Activated CD4-positive, alpha-beta T cell treated with anti-CD3 and anti-CD28 coated beads, Interleukin-2, amount 50 U/mL, for 24 hours (primary cell): ENCODE measurements around the gene TBC1D2B.

Source experiments
- DNase-seq, 2 donors: peaks; one replicate each; pipeline ENCODE4 v3.0.0-alpha.2; 2020; ENCODE audit warnings: low read depth in 1 of 2, low spot score in 1 of 2

Gene TBC1D2B

GRCh38 chr15:78055919-78056713, 21.4 kb downstream of the TBC1D2B start:
- DNase-seq = no peak

DNA sequence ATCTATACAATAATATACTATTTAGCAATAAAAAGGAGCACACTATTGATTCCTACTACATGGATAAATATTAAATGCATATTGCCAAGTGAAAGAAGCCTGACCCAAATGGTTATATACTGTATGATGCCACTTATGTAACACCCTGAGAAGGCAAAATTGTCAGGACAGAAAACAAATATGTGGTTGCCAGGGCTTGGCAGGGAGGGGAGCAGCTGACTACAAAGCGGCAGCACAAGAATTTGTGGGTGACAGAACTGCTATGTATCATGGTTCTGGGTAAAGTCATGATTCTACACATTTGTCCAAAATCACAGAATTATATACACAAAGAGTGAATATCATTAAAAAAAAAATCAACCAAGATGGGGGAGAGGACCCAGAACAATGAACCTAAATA, 22.5 kb downstream of the TBC1D2B start:
- no peak for DNase-seq

GRCh38 chr15:78054518-78054917, 23.0 kb downstream of the TBC1D2B start:
- no peak for DNase-seq

GRCh38 chr15:78052545-78052944, 25.0 kb downstream of the TBC1D2B start:
- DNase-seq = no peak

GRCh38 chr15:78052001-78052401, 25.5 kb downstream of the TBC1D2B start:
- DNase-seq = no peak

- DNase-seq = no peak
Measured at GRCh38 chr15:78051596-78051995, 25.9 kb downstream of the TBC1D2B start.

GRCh38 chr15:78050826-78051225, 26.7 kb downstream of the TBC1D2B start:
- no peak for DNase-seq

DNA sequence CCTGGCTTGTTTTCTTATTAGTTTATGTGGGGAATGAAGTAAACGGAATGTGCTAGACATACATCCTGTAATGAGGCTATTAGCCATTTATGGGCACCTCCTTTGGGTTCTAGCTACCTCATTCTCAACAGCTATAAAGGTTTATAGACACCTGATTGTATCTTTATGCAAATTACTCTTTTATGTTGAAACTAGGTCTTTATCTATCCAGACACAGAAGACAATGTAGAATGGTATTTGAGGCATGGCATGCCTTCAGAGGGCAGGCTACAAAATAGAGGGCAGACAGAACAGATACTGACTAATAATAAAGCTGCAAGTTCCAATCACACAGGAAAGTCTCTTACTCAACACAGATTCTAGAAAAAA, 27.1 kb downstream of the TBC1D2B start:
- DNase-seq = no peak

DNA sequence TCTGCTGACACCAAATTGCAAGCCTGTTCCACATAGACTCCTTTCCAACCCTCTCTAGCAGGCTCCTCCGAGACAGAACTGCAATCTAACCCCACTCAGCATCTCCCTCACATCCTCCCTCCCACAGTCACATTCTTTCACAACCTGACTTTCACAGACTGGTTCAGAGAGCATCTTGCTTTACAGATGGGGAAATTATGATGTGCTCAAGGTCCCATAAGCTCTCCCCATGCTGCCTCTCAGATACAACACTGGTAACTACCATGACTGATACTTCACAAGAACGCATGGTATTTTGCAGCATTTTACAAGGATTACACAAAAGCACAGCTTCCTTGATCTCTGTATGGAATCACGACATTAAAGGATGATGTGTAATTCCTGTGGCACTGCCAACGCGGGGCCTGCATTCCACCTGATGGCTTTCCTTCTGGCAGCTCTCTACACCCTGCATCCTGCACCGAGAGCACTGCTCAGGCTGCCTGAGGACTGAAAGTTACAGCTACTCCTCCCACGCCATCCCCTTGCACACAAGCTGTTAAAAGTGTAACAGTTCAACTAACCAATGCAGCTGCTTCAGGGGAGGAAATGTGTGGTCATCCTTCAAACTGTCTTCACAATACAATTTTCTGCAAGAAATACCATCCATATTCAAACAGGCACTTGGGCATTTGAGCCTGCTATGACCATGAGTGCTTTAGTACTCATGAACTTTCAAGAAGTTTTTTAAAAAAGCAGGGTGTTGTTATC, 27.6 kb downstream of the TBC1D2B start:
- peak in 1 of 2 donors; percentile 68 for DNase-seq

DNA sequence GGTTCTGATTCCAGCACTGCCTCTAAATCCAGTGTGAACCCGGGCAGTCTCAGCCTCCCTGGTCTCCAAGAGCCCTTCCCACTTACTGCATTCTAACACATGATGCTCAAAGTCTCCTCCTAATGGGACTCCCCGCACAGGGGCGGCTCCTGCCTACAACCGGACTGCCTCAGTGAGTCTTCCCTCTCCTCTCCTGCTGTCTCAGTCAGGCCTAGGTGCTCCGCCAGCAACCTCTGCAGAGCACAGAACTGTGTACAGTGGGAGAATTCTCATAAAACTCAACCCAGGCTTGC, 28.9 kb downstream of the TBC1D2B start:
- no peak for DNase-seq

DNA sequence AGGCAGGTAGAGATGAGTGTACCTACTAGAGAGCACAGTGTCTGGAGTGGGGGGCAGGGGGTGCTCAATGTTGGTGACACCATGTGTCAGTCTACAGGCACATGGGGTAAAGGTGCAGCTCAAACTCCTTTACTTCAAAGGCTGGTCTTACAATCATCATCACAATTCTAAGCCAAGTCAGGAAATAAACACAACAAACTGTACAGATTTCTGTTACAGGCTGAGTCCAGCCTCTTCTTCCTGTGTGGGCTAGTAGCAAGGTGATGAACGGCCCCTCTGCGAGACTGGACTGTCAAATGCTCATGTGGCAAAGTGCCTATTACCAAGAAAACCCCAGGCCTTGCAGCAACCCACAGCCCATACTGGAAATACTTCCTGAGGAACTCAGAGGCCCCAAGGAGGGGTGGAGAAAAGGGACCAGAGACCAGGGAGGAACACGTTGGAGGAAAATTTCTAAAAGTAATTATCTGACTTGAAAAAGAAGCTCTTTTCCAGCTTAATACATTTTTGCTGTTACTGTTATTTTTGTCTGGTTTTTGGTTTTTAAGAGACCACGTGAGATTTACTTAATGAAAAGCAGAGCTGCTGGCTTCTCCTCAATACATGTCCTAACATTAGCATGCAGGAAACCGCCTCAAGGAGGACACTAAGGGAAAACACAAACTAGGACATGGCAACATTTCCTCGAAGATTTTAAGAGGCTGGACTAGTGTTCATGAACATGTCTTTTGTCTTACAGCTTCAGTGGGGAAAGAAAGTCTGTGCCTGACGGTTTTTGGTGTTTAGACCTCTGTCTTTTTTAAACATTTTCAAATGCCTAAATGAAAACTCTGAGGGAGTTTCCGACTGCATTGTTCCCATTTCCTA, 29.5 kb downstream of the TBC1D2B start:
- DNase-seq = no peak

DNA sequence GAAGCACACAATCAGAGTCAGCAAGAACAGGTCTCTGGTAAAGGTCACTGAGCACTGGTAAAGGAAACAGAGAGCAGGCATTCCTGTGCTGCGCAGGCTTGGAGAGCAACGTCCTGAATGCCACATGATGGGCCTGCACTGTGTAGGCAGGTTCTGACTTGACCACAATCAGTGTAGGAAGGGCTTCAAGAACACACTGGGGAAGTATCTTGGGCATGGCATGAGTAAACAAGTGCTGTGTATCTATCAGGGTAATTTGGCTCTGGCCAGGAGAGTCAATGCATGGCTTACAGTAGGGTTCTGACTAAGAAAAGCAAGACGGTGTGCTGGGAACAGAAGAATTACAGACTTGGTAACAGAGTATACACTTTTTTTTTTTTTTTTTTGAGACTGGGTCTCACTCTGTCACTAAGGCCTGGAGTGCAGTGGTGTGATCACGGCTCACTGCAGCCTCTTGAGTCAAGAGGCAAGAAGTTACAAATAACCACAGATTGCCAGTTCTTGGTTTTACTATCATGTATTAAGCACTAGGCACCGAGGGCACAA, 30.6 kb downstream of the TBC1D2B start:
- DNase-seq = no peak

DNA sequence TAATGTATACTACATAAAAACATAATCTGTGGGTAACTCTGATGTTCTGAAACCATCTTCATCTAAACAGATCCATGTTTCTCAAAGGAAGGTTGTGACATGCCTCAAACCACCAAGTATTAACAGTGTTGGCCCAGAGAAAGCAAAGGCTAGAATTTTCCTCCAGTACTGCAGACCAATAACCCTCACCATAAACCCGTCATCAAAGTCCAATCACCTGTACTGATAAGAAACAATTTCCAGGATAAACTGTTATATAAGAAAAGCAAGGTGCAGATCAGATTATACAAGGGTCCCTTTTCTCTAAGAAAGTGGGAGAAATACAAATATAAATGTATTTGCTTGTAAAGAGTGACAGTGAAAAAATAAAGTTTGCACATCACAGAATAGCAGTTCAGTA, 32.3 kb downstream of the TBC1D2B start:
- DNase-seq = no peak

GRCh38 chr15:78044407-78045155, 32.9 kb downstream of the TBC1D2B start:
- DNase-seq = no peak

- no peak for DNase-seq
Measured at GRCh38 chr15:78041946-78042345, 35.6 kb downstream of the TBC1D2B start.

GRCh38 chr15:78040653-78041244, 36.8 kb downstream of the TBC1D2B start:
- DNase-seq = no peak

DNA sequence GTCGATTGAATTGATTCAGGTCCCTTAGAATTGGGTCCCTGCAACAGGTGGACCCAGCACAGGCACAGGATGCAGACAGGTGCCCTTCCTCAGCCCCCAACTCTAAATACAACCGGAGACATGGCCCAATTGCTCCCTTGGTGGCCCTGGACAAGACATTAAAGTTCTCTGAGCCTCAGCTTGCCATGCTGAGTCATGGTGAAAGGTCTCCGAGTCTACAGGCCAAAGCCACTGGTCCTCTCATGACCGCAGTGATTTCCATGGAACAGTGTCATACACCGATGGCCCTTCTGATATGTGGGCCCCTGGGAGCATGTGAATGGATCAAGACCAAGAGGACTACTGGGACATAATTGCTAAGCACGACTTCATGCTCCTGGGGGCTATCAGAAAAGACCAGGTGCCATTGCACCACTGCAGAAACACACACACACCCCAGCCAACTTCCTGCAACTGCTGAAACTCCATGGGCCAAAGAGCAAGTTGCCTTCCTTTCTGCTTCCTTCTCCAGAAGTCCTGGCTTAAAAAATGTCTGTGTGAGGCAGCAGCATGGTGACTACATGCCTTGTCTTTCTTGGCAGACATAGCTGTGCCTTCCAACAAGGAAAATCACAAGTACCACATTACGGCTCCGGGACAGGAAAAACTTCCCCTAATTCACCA, 38.8 kb downstream of the TBC1D2B start:
- no peak for DNase-seq

DNA sequence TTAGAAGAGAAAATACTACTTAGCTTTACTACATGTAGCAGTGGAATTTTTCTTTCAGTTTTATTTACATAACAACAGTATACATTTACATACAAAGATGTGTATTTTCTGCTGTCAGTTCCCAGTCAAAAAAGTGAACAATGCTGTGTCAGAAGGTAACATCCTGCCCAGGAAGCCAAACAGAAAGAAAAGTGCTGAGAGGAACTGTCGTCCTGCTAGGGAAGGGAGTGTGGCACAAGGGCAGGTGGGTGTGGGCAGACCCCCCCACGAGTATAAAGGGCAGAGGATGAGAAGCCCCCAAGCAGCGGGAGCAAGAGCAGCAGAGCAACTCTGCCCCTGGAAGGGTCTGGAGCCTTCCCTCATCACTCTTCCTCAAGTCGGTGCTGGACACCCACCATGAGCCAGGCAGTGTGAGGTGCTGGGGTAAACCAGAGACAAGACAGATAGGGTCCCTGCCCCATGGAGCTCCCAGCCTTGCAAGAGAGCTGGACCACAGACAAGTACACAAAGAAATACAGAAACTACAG, 39.7 kb downstream of the TBC1D2B start:
- DNase-seq = no peak

DNA sequence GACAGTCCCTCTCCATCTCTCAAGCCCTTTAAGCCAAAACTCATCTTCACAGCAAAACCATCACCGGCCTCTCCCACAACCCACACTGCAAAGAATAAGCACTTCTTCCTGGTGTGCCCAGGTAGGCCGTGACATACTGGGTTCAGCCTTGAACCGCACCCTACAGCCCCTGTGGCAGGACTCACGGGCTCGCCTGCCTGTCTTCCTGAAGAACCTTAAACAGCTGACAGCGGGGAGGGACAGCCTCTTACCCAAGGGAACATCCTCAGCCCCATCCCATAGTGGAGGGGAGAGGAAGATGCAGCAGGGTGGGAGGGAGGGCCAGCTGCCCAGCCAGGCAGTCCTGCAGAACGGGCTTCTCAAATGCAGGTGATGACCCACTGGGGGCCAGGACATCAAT, 40.2 kb downstream of the TBC1D2B start:
- no peak for DNase-seq
